OCI-LY7 (cell line): ENCODE results near the gene ITPRIP. TPM values are rescaled to one million over a fixed set of nuclear protein-coding genes. Genes with fewer than 3 reads are reported as not detected.

ENCODE experiments used
- BruUV-seq: library from RNA; stranded (reverse); fragments of 400-500 nt; replicated peaks from 2 replicates; lab custom pipeline; 2021; lab: Mats Ljungman, UMichigan
- CTCF ChIA-PET: fragments of 300-600 bp; sonication (Branson Sonifier 250); formaldehyde crosslinking; loops from one replicate; lab custom pipeline; 2022; ENCODE audit warnings: antibody characterized with exemption; ENCODE audit not compliant: unreplicated experiment; lab: Charles Lee
- POLR2A ChIA-PET: fragments of 300-600 bp; sonication (Branson Sonifier 250); formaldehyde crosslinking; loops from one replicate; lab custom pipeline; 2022; ENCODE audit warnings: antibody characterized with exemption; lab: Charles Lee
- DNase-seq: peaks from one replicate; pipeline ENCODE4 v3.0.0-alpha.2; 2015; ENCODE audit warnings: low spot score
- H2AFZ ChIP-seq: fragments of 200-600 bp; sonication (generic), shearing (Covaris generic); 2 replicates; pipeline ENCODE4 v1.6.1; 2014; ENCODE audit warnings: mild to moderate bottlenecking, antibody characterized with exemption, low read length, moderate library complexity
- H3K27ac ChIP-seq: fragments of 200-600 bp; sonication (generic); 2 replicates; pipeline ENCODE4 v1.5.1; 2014; ENCODE audit warnings: mixed run types, low read depth, mild to moderate bottlenecking, moderate library complexity, low read length, inconsistent platforms; ENCODE audit not compliant: poor library complexity, severe bottlenecking
- H3K36me3 ChIP-seq: fragments of 200-600 bp; sonication (generic); 2 replicates; pipeline ENCODE4 v1.6.1; 2014; ENCODE audit warnings: mild to moderate bottlenecking, antibody characterized with exemption, low read length, moderate library complexity, mixed read lengths; ENCODE audit not compliant: insufficient read depth
- H3K4me1 ChIP-seq: fragments of 200-600 bp; sonication (generic); 2 replicates; pipeline ENCODE4 v1.5.1; 2014; ENCODE audit warnings: mild to moderate bottlenecking, low read length; ENCODE audit not compliant: insufficient read depth, poor library complexity, severe bottlenecking
- H3K4me2 ChIP-seq: fragments of 200-600 bp; sonication (generic); 2 replicates; pipeline ENCODE4 v1.6.1; 2014; ENCODE audit warnings: mild to moderate bottlenecking, low read length
- H3K4me3 ChIP-seq: fragments of 200-600 bp; sonication (generic); 2 replicates; pipeline ENCODE4 v1.5.1; 2014; ENCODE audit warnings: mild to moderate bottlenecking, low read depth, low read length; ENCODE audit not compliant: poor library complexity, severe bottlenecking
- H3K79me2 ChIP-seq: fragments of 200-600 bp; sonication (generic); 2 replicates; pipeline ENCODE4 v1.6.1; 2016; ENCODE audit warnings: low read depth, mild to moderate bottlenecking, low read length, moderate library complexity, mixed read lengths; ENCODE audit not compliant: insufficient read depth
- H3K9me2 ChIP-seq: fragments of 200-600 bp; sonication (generic); 2 replicates; pipeline ENCODE4 v1.6.1; 2016; ENCODE audit warnings: mild to moderate bottlenecking, low read length, mixed read lengths; ENCODE audit not compliant: insufficient read depth
- H3K9me3 ChIP-seq: fragments of 200-600 bp; sonication (generic); 2 replicates; pipeline ENCODE4 v1.6.1; 2014; ENCODE audit warnings: mild to moderate bottlenecking, mixed run types, low read length, mixed read lengths
- H4K20me1 ChIP-seq: fragments of 200-600 bp; sonication (generic); 2 replicates; pipeline ENCODE4 v1.6.1; 2014; ENCODE audit warnings: mild to moderate bottlenecking, antibody characterized with exemption, low read length, moderate library complexity, mixed read lengths; ENCODE audit not compliant: insufficient read depth
- CTCF ChIP-seq: fragments of 200-600 bp; sonication (generic); conservative IDR thresholded peaks from 2 replicates; pipeline ENCODE4 v1.5.1; 2014; ENCODE audit warnings: mild to moderate bottlenecking, antibody characterized with exemption, low read length, moderate library complexity, mixed read lengths
- EZH2phosphoT487 ChIP-seq: fragments of 200-600 bp; sonication (generic); IDR thresholded peaks from 2 replicates; pipeline ENCODE4 v1.6.1; 2018; ENCODE audit warnings: low read depth, borderline replicate concordance, mild to moderate bottlenecking, mixed run types, antibody characterized with exemption, low read length, moderate library complexity, mixed read lengths
- intact Hi-C: fragments of 100-400 bp; cut with micrococcal nuclease; formaldehyde crosslinking; loops from one replicate; pipeline ENCODE4 v1.10.0; 2022; ENCODE audit not compliant: unreplicated experiment
- total RNA-seq, 2 experiments: library from RNA; depleted of rRNA in 1 of 2; stranded (reverse); fragments of >200 nt in 1 of 2; shearing (Covaris generic) in 1 of 2; gene quantifications; 2 replicates each; pipeline ENCODE4 v1.2.3, GENCODE V29; 2014 to 2022

The ITPRIP gene
- total RNA-seq, 2 experiments from 2014 or later = 6.0 to 18.0 TPM

- no peaks in the 10 kb centered on the region for H3K36me3 ChIP-seq
- no peak overlapping the region for H2AFZ ChIP-seq
- intact Hi-C loops = loop anchor here (1.0 kb wide), 2 partner anchors 15 to 27 kb away; no protein-coding TSS in a partner anchor
- no peaks in the 10 kb centered on the region for H3K9me3 ChIP-seq
- ChIA-PET CTCF (interaction anchor here (0.6 to 1.9 kb wide), 2 partner anchors 16 to 609 kb away, joined by 3 to 8 read pairs; partner anchors contain the start of gene ITPRIP), POLR2A (interaction anchor here (0.8 to 3.5 kb wide), 8 partner anchors 11 to 33 kb away, joined by 3 to 22 read pairs (median 6); partner anchors contain the start of gene ITPRIP)
- H3K79me2 ChIP-seq = peaks cover 74% of the 10 kb centered on the region
- no TSS peak for BruUV-seq
- H3K4me2 ChIP-seq = peak overlapping the region; percentile 67
- H3K9me2 ChIP-seq = no peaks in the 10 kb centered on the region
- no peak for TF ChIP-seq EZH2phosphoT487
- no peak for TF ChIP-seq CTCF
- H3K4me3 ChIP-seq = peak overlapping the region; percentile 19
- H3K4me1 ChIP-seq = peaks cover 73% of the 10 kb centered on the region
- H4K20me1 ChIP-seq = peaks cover 19% of the 10 kb centered on the region
- peak; percentile 77 for DNase-seq
- H3K27ac ChIP-seq = peak overlapping the region; percentile 70
These were observed 15.9 kb downstream of the ITPRIP start for GRCh38 chr10:104322416-104322782.

GRCh38 chr10:104321725-104322415 lies 16.4 kb downstream of the ITPRIP start:
- peaks cover 76% of the 10 kb centered on the region for H3K79me2 ChIP-seq
- no peaks in the 10 kb centered on the region for H3K36me3 ChIP-seq

GRCh38 chr10:104321226-104321625 lies 17.0 kb downstream of the ITPRIP start:
- H2AFZ ChIP-seq = no peak overlapping the region
- H3K4me2 ChIP-seq = peak overlapping the region; percentile 67
- peaks cover 29% of the 10 kb centered on the region for H4K20me1 ChIP-seq
- peak overlapping the region; percentile 70 for H3K27ac ChIP-seq
- no peaks in the 10 kb centered on the region for H3K9me2 ChIP-seq
- peaks cover 82% of the 10 kb centered on the region for H3K79me2 ChIP-seq
- TF ChIP-seq CTCF (no peak), EZH2phosphoT487 (no peak)
- no TSS peak for BruUV-seq
- ChIA-PET POLR2A (interaction anchor here (0.8 to 3.5 kb wide), 12 partner anchors 9 to 160 kb away, joined by 3 to 22 read pairs (median 4); partner anchors contain the start of gene ITPRIP), CTCF (interaction anchor here (0.8 to 1.9 kb wide), 2 partner anchors 14 to 17 kb away, joined by 4 to 8 read pairs; partner anchors contain the start of gene ITPRIP)
- no peaks in the 10 kb centered on the region for H3K9me3 ChIP-seq
- H3K36me3 ChIP-seq = no peaks in the 10 kb centered on the region
- H3K4me3 ChIP-seq = no peak overlapping the region
- H3K4me1 ChIP-seq = peaks cover 80% of the 10 kb centered on the region
- intact Hi-C loops = no loop called here
- no peak for DNase-seq

More at GRCh38 chr10:104321725-104322415, 16.4 kb downstream of the ITPRIP start:
- DNase-seq = peak; percentile 40
- intact Hi-C loops = loop anchor here (1.0 kb wide), 2 partner anchors 15 to 27 kb away; no protein-coding TSS in a partner anchor
- no peaks in the 10 kb centered on the region for H3K9me2 ChIP-seq
- H2AFZ ChIP-seq = no peak overlapping the region
- peaks cover 22% of the 10 kb centered on the region for H4K20me1 ChIP-seq
- peak overlapping the region; percentile 67 for H3K4me2 ChIP-seq
- no TSS peak for BruUV-seq
- peaks cover 78% of the 10 kb centered on the region for H3K4me1 ChIP-seq
- H3K4me3 ChIP-seq = peak overlapping the region; percentile 19
- peak overlapping the region; percentile 70 for H3K27ac ChIP-seq
- H3K9me3 ChIP-seq = no peaks in the 10 kb centered on the region
- CTCF ChIA-PET = interaction anchor here (0.8 to 1.9 kb wide), 2 partner anchors 15 to 17 kb away, joined by 4 to 8 read pairs; partner anchors contain the start of gene ITPRIP
- TF ChIP-seq EZH2phosphoT487 = no peak
- POLR2A ChIA-PET = interaction anchor here (0.7 to 3.5 kb wide), 14 partner anchors 8 to 159 kb away, joined by 3 to 22 read pairs (median 4); partner anchors contain the start of gene ITPRIP
